DMS114 treated with DMSO at 0.1 percent for 48 hours (cell line): Measurements from ENCODE around the gene ATXN2L.
"Not testable (repeated sequence)": the region's sequence is repeated elsewhere in the genome, so short reads cannot be mapped to it uniquely, and the experiment has no call there.

Source experiments
- DNase-seq: peaks from one replicate; lab custom pipeline; 2025; ENCODE audit not compliant: unreplicated experiment; lab: John Stamatoyannopoulos, UW

ATXN2L gene

GRCh38 chr16:28822520-28823290, at the start of gene ATXN2L:
Gene ATXN2L (plus strand): TSS chr16:28822999. CDS start chr16:28823260, 261 bp downstream.
- DNase-seq = peak; percentile 81

- not testable (repeated sequence) for DNase-seq
Observed at GRCh38 chr16:28781697-28782096, 41.1 kb upstream of the ATXN2L start.

- not testable (repeated sequence) for DNase-seq
Observed at GRCh38 chr16:28782357-28782756, 40.4 kb upstream of the ATXN2L start.

- DNase-seq = peak; percentile 55
Observed at GRCh38 chr16:28802235-28803019, 20.4 kb upstream of the ATXN2L start.

GRCh38 chr16:28807445-28808120, 15.2 kb upstream of the ATXN2L start:
- not testable (repeated sequence) for DNase-seq

- DNase-seq = no peak
Observed at GRCh38 chr16:28820016-28820415, 2.8 kb upstream of the ATXN2L start.

- DNase-seq = not testable (repeated sequence)
Observed at GRCh38 chr16:28820546-28820945, 2.3 kb upstream of the ATXN2L start.

GRCh38 chr16:28821874-28822519, 802 bp upstream of the ATXN2L start:
- DNase-seq = no peak

GRCh38 chr16:28823291-28823872, 583 bp downstream of the ATXN2L start:
- no peak for DNase-seq

- DNase-seq = peak; percentile 91
Observed at GRCh38 chr16:28823873-28824716, 1.3 kb downstream of the ATXN2L start.

- DNase-seq = no peak
Observed at GRCh38 chr16:28824717-28824973, 1.8 kb downstream of the ATXN2L start.

GRCh38 chr16:28826141-28826540, 3.3 kb downstream of the ATXN2L start:
- DNase-seq = no peak

GRCh38 chr16:28829747-28830146, 6.9 kb downstream of the ATXN2L start:
- DNase-seq = no peak

- DNase-seq = no peak
Observed at GRCh38 chr16:28830531-28830930, 7.7 kb downstream of the ATXN2L start.

GRCh38 chr16:28834349-28834748, 11.6 kb downstream of the ATXN2L start:
- DNase-seq = no peak

- no peak for DNase-seq
Observed at GRCh38 chr16:28834873-28835863, 12.4 kb downstream of the ATXN2L start.

- no peak for DNase-seq
Observed at GRCh38 chr16:28835864-28836760, 13.3 kb downstream of the ATXN2L start.

GRCh38 chr16:28836761-28837064, 13.9 kb downstream of the ATXN2L start:
- no peak for DNase-seq
